BJ (cell line): Measurements from ENCODE around the gene SRL. TPM values are rescaled to one million over a fixed set of nuclear protein-coding genes. Genes with fewer than 3 reads are reported as not detected.

Source experiments
- CTCF ChIA-PET: fragments of 350-600 bp; formaldehyde crosslinking; extraction: SDS; loops from one replicate; lab custom pipeline; 2021; ENCODE audit warnings: antibody characterized with exemption, inconsistent platforms; lab: Yijun Ruan, JAX
- POLR2A ChIA-PET: fragments of 300-600 bp; sonication (Branson Sonifier 250); formaldehyde crosslinking; extraction: SDS; loops from one replicate; lab custom pipeline; 2021; ENCODE audit warnings: antibody characterized with exemption; lab: Charles Lee
- DNase-seq: peaks from one replicate; pipeline ENCODE4 v3.0.0-alpha.2; 2011; ENCODE audit warnings: low read depth
- H3K27me3 ChIP-seq: 2 replicates; pipeline ENCODE4 v1.6.0; 2011; ENCODE audit warnings: low read length; ENCODE audit not compliant: control insufficient read depth, insufficient read depth
- H3K36me3 ChIP-seq: 2 replicates; pipeline ENCODE4 v1.5.1; 2011; ENCODE audit warnings: low read length; ENCODE audit not compliant: control insufficient read depth, insufficient read depth
- H3K4me3 ChIP-seq: 2 replicates; pipeline ENCODE4 v1.5.1; 2011; ENCODE audit warnings: low read depth, mild to moderate bottlenecking, control low read depth, low read length
- polyA plus RNA-seq: library from polyadenylated mRNA; depleted of rRNA; stranded (reverse); fragments of >200 nt; gene quantifications from 2 replicates; pipeline ENCODE4 v1.2.3, GENCODE V29; 2011
- TF ChIP-seq, protein P1 (sequence below): IDR thresholded peaks from 2 replicates; pipeline ENCODE4 v1.5.1; 2011; ENCODE audit warnings: low read depth, mild to moderate bottlenecking, control low read depth, inconsistent platforms, low read length, moderate library complexity; ENCODE audit not compliant: insufficient read depth

The SRL gene
- polyA plus RNA-seq, 1 experiment = not detected

DNA sequence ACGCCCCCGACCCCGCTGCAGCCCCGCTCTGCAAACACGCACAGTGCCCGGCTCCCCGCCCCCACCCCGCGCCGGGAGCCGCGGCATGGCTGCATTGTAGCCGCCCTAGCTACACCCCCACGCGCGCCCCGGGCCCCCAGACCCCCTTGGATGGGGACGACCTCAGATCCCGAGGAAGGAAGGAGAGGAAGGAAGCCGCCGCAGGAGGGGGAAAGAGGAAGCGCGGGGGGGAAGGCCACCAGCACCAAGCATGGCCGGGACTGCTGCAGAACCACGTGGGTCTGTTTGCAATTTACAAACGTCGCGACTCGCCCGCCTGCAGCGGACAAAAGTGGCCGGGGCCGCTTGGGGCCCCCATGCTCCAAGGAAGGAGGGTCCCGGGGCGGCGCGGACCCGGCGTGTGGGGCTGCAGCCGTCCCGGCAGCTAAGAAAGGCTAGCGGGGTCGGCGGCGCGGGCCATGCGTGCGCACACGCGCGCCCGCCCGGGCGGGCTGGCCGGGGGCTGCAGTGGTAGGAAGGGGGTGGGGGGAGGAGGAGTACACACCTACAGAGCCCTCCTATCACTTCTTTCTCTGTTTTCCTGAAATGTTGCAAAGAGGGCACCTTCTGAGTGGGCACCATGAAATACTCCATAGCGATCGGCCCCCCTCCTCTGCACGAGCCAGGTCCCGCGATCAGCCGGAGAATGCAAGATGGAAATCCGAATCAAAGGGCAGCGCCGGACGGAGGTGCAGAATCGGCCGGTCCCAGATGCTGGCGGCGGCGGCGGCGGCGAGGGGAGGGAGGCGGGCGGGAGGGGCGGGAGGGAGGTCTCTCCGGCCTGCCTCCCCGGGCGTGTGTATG, 30.5 kb upstream of the SRL start:
- Histone ChIP-seq H3K36me3 (no peaks in the 10 kb centered on the region), H3K27me3 (no peaks in the 10 kb centered on the region), H3K4me3 (peak overlapping the region; percentile 73)
- POLR2A ChIA-PET = interaction anchor here (0.5 to 0.6 kb wide), 5 partner anchors 13 to 685 kb away, joined by 3 to 25 read pairs (median 7); no protein-coding TSS in a partner anchor
- no peak for DNase-seq
- TF ChIP-seq, protein P1, sequence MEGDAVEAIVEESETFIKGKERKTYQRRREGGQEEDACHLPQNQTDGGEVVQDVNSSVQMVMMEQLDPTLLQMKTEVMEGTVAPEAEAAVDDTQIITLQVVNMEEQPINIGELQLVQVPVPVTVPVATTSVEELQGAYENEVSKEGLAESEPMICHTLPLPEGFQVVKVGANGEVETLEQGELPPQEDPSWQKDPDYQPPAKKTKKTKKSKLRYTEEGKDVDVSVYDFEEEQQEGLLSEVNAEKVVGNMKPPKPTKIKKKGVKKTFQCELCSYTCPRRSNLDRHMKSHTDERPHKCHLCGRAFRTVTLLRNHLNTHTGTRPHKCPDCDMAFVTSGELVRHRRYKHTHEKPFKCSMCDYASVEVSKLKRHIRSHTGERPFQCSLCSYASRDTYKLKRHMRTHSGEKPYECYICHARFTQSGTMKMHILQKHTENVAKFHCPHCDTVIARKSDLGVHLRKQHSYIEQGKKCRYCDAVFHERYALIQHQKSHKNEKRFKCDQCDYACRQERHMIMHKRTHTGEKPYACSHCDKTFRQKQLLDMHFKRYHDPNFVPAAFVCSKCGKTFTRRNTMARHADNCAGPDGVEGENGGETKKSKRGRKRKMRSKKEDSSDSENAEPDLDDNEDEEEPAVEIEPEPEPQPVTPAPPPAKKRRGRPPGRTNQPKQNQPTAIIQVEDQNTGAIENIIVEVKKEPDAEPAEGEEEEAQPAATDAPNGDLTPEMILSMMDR = no peak
- CTCF ChIA-PET = interaction anchor here (0.7 to 3.7 kb wide), 15 partner anchors 10 to 159 kb away, joined by 3 to 16 read pairs (median 4); no protein-coding TSS in a partner anchor

DNA sequence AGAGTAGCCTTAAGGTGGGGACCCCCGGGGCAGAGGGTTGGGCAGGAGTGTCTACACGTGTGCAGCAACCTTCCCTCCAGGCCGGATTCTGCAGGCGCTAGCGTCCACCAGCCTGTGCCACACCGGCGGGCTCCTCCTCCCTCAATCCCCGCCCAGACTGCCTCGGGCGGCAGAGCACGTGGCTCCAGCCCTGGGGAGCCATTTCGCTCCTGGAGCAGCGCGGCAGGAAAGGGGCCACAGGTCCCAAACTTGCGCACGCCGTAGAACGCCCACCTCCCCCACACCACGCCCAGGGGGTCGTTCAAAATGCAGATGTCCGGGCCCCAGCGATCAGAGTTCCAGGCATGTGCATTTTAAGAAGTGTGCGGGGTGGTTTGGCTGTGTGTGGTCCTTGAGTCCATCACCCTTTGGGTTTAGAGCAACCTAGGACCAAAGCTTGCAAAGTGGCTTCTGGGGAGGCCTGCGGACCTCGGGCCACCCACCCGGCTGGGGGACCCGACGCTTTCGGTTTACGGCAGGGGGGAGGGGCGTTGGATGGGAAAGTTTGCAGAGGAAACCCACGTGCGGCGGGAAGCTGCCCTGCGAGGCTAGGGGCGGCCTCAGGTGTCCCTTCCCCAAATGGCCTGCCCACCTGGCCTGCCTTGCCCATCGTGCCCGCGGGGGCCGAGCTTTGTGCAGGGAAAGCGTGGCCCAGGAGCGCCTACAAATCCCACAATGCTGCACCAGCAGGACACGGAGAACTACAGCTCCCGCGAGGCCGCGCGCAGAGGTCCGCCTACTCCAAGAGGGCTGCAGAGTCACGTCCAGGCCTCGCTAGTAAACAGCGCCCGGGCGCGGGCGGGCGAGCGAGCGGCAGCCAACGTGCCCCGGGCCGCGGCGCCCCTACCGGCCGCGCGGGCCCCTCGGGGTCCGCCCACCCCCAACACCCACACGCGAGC, 29.6 kb upstream of the SRL start:
- CTCF ChIA-PET = interaction anchor here (0.7 to 3.7 kb wide), 12 partner anchors 12 to 332 kb away, joined by 3 to 16 read pairs (median 4); no protein-coding TSS in a partner anchor
- Histone ChIP-seq H3K27me3 (no peaks in the 10 kb centered on the region), H3K4me3 (peak overlapping the region; percentile 73), H3K36me3 (no peaks in the 10 kb centered on the region)
- peak; percentile 47 for DNase-seq
- POLR2A ChIA-PET = interaction anchor here (0.6 kb wide), 1 partner anchor 12 kb away, joined by 11 read pairs; no protein-coding TSS in a partner anchor
- TF ChIP-seq, protein P1 = no peak

- CTCF ChIA-PET = interaction anchor here (0.6 to 2.3 kb wide), 7 partner anchors 12 to 132 kb away, joined by 3 to 16 read pairs (median 5); no protein-coding TSS in a partner anchor
- TF ChIP-seq, protein P1 = no peak
- no peak for DNase-seq
- Histone ChIP-seq H3K27me3 (no peaks in the 10 kb centered on the region), H3K4me3 (no peak overlapping the region), H3K36me3 (no peaks in the 10 kb centered on the region)
- POLR2A ChIA-PET = no interaction called here
These were observed 28.7 kb upstream of the SRL start for GRCh38 chr16:4270595-4270994.

GRCh38 chr16:4270091-4270490, 28.2 kb upstream of the SRL start:
- Histone ChIP-seq H3K4me3 (no peak overlapping the region), H3K27me3 (no peaks in the 10 kb centered on the region), H3K36me3 (no peaks in the 10 kb centered on the region)
- ChIA-PET CTCF (interaction anchor here (0.6 to 2.3 kb wide), 6 partner anchors 12 to 133 kb away, joined by 3 to 16 read pairs (median 4); no protein-coding TSS in a partner anchor), POLR2A (no interaction called here)
- TF ChIP-seq, protein P1 = no peak
- DNase-seq = no peak
